Gastrocnemius medialis (tissue), 4 donors: ENCODE results near the gene CCDC187. TPM values are rescaled to one million over a fixed set of nuclear protein-coding genes. Genes with fewer than 3 reads are reported as not detected.
"Not testable (repeated sequence)": the region's sequence is repeated elsewhere in the genome, so short reads cannot be mapped to it uniquely, and the experiment has no call there.

ENCODE experiments used
- ATAC-seq, 2 donors: fragments of 150-250 bp; one replicate each; pipeline ENCODE4 v1.9.1; 2016
- DNase-seq, 2 donors: peaks; one replicate each; pipeline ENCODE4 v3.0.0-alpha.2; 2019
- H3K27ac ChIP-seq, 4 donors: fragments of 200-600 bp; sonication (generic); 1 replicate in 1 of 4; 2 replicates in 3 of 4; pipeline ENCODE4 v1.5.1; 2016 to 2018; ENCODE audit warnings: mild to moderate bottlenecking in 2 of 4, moderate library complexity in 1 of 4
- H3K27me3 ChIP-seq, 3 donors: fragments of 200-600 bp; sonication (generic) in 2 of 3; 1 replicate in 1 of 3; 2 replicates in 2 of 3; pipeline versions ENCODE4 v1.5.1 to v1.6.0; 2016 to 2019; ENCODE audit warnings: mild to moderate bottlenecking in 1 of 3, moderate library complexity in 1 of 3
- H3K36me3 ChIP-seq, 2 donors: fragments of 200-600 bp; sonication (generic) in 1 of 2; one replicate each; pipeline ENCODE4 v1.5.1; 2017 to 2018
- H3K4me1 ChIP-seq, 2 donors: fragments of 200-600 bp; sonication (generic) in 1 of 2; one replicate each; pipeline ENCODE4 v1.5.1; 2016 to 2017; ENCODE audit warnings: mild to moderate bottlenecking in 2 of 2
- H3K4me3 ChIP-seq, 4 donors: fragments of 200-600 bp; sonication (generic) in 3 of 4; 1 replicate in 1 of 4; 2 replicates in 3 of 4; pipeline ENCODE4 v1.5.1; 2016 to 2019; ENCODE audit warnings: mild to moderate bottlenecking in 2 of 4
- H3K9me3 ChIP-seq, 3 donors: fragments of 200-600 bp; sonication (generic) in 2 of 3; 1 replicate in 1 of 3; 2 replicates in 2 of 3; pipeline ENCODE4 v1.5.1; 2016 to 2019
- CTCF ChIP-seq, 5 experiments: fragments of 450-650 bp in 3 of 5; fragments of 200-600 bp in 2 of 5; sonication (generic) in 2 of 5; IDR thresholded peaks in 4 of 5; conservative IDR thresholded peaks in 1 of 5; 1 replicate in 4 of 5; 2 replicates in 1 of 5; pipeline ENCODE4 v1.5.1; 2016 to 2019; ENCODE audit warnings: antibody characterized with exemption in 5 of 5, mild to moderate bottlenecking in 3 of 5, moderate library complexity in 3 of 5
- POLR2A ChIP-seq, 2 donors: fragments of 450-650 bp; IDR thresholded peaks; one replicate each; pipeline ENCODE4 v1.6.1; 2017; ENCODE audit warnings: antibody characterized with exemption in 2 of 2, mild to moderate bottlenecking in 2 of 2, moderate library complexity in 2 of 2
- in situ Hi-C, 4 donors: fragments of 200-750 bp; cut with MboI; loops; one replicate each; pipeline versions ENCODE4 v1.15.0 to v1.8.0; 2017; ENCODE audit warnings: low sequenced_read_pairs in 4 of 4
- intact Hi-C: fragments of 100-400 bp; cut with DNase I; formaldehyde crosslinking; loops from one replicate; pipeline ENCODE4 v1.15.1; 2023; ENCODE audit warnings: low total_unique reads
- total RNA-seq, 4 donors: library from RNA; depleted of rRNA; stranded (reverse); fragments of >200 nt; gene quantifications; one replicate each; pipeline versions ENCODE4 v1.1.0 to v1.2.3, GENCODE V29; 2016

The CCDC187 gene
- total RNA-seq, 4 donors from 2014 or later, result not detected

- H3K36me3 ChIP-seq, result peaks cover 0 to 6% of the 10 kb centered on the region in 2 donors
- no peak for TF ChIP-seq POLR2A (IDR thresholded peaks at IDR 0.05)
- TF ChIP-seq CTCF (IDR thresholded peaks at IDR 0.05 in 4 of 5, conservative IDR thresholded peaks at IDR 0.05 in 1 of 5), result no peak
- in situ Hi-C loops (no loop called here), intact Hi-C loops (no loop called here)
- H3K9me3 ChIP-seq, result no peaks in the 10 kb centered on the region
- no peak overlapping the region for H3K4me3 ChIP-seq
- no peaks in the 10 kb centered on the region for H3K27me3 ChIP-seq
- no peak overlapping the region for H3K27ac ChIP-seq
- DNase-seq, result no peak
- ATAC-seq, result no peak
- H3K4me1 ChIP-seq, result peaks cover 10% of the 10 kb centered on the region in 2 donors
Observed at GRCh38 chr9:136237486-136238341, 66.2 kb downstream of the CCDC187 start.

GRCh38 chr9:136236471-136237410, 67.2 kb downstream of the CCDC187 start:
- intact Hi-C loops, H3K36me3 ChIP-seq, H3K4me3 ChIP-seq, H3K27me3 ChIP-seq, H3K9me3 ChIP-seq, H3K4me1 ChIP-seq, in situ Hi-C loops, DNase-seq, H3K27ac ChIP-seq, ATAC-seq: not testable (repeated sequence)

GRCh38 chr9:136235709-136236455, 68.0 kb downstream of the CCDC187 start:
- Histone ChIP-seq H3K4me1 (peaks cover 10% of the 10 kb centered on the region in 2 donors), H3K27ac (no peak overlapping the region), H3K9me3 (no peaks in the 10 kb centered on the region), H3K27me3 (no peaks in the 10 kb centered on the region), H3K4me3 (no peak overlapping the region), H3K36me3 (peaks cover 0 to 6% of the 10 kb centered on the region in 2 donors)
- in situ Hi-C loops (no loop called here), intact Hi-C loops (no loop called here)
- ATAC-seq, result no peak
- TF ChIP-seq CTCF (IDR thresholded peaks at IDR 0.05 in 4 of 5, conservative IDR thresholded peaks at IDR 0.05 in 1 of 5) (no peak), POLR2A (IDR thresholded peaks at IDR 0.05) (no peak)
- no peak for DNase-seq

- intact Hi-C loops (no loop called here), in situ Hi-C loops (no loop called here)
- H3K27ac ChIP-seq, result no peak overlapping the region
- H3K4me1 ChIP-seq, result peaks cover 4 to 6% of the 10 kb centered on the region in 2 donors
- no peak overlapping the region for H3K4me3 ChIP-seq
- ATAC-seq, result no peak
- H3K9me3 ChIP-seq, result no peaks in the 10 kb centered on the region
- DNase-seq, result no peak
- H3K36me3 ChIP-seq, result peaks cover 0 to 6% of the 10 kb centered on the region in 2 donors
- TF ChIP-seq CTCF (IDR thresholded peaks at IDR 0.05 in 4 of 5, conservative IDR thresholded peaks at IDR 0.05 in 1 of 5) (no peak), POLR2A (IDR thresholded peaks at IDR 0.05) (no peak)
- H3K27me3 ChIP-seq, result no peaks in the 10 kb centered on the region
Observed at GRCh38 chr9:136235171-136235570, 68.7 kb downstream of the CCDC187 start.
